PC-3 (cell line): ENCODE measurements around the gene MIOX. TPM values are rescaled to one million over a fixed set of nuclear protein-coding genes. Genes with fewer than 3 reads are reported as not detected.
A peak's percentile ranks its signal among the peaks of the same experiment; 100 is the strongest.
"Not testable (repeated sequence)": the region's sequence is repeated elsewhere in the genome, so short reads cannot be mapped to it uniquely, and the experiment has no call there.

Experiments used
- ATAC-seq: fragments of 200-7000 bp; cut with Tn5 transposase; 2 replicates; pipeline ENCODE4 v1.9.1; 2020; ENCODE audit warnings: mild to moderate bottlenecking, moderate library complexity
- BruUV-seq: library from RNA; stranded (reverse); fragments of 400-500 nt; replicated peaks from 2 replicates; lab custom pipeline; 2021; lab: Mats Ljungman, UMichigan
- CTCF ChIA-PET: fragments of 300-600 bp; sonication (Branson Sonifier 250); formaldehyde crosslinking; loops from one replicate; lab custom pipeline; 2022; ENCODE audit warnings: antibody characterized with exemption; lab: Charles Lee
- POLR2A ChIA-PET: fragments of 300-600 bp; sonication (Branson Sonifier 250); formaldehyde crosslinking; loops from one replicate; lab custom pipeline; 2022; ENCODE audit warnings: antibody characterized with exemption; ENCODE audit not compliant: unreplicated experiment; lab: Charles Lee
- DNase-seq: peaks from one replicate; pipeline ENCODE4 v3.0.0-alpha.2; 2015
- H2AFZ ChIP-seq: fragments of 300-600 bp; sonication (generic); 2 replicates; pipeline ENCODE4 v1.6.0; 2016; ENCODE audit warnings: antibody characterized with exemption, low read length
- H3F3A ChIP-seq: fragments of 300-600 bp; sonication (generic); one replicate; pipeline ENCODE4 v1.6.0; 2017; ENCODE audit warnings: antibody characterized with exemption, low read length, control low read depth, mild to moderate bottlenecking; ENCODE audit not compliant: unreplicated experiment
- H3K27ac ChIP-seq: fragments of 300-600 bp; sonication (generic); 2 replicates; pipeline ENCODE4 v1.5.1; 2016; ENCODE audit warnings: mild to moderate bottlenecking, low read length
- H3K27me3 ChIP-seq: fragments of 300-600 bp; sonication (generic); 2 replicates; pipeline ENCODE4 v1.6.1; 2016; ENCODE audit warnings: low read length, mixed read lengths
- H3K36me3 ChIP-seq: fragments of 300-600 bp; sonication (generic); 2 replicates; pipeline ENCODE4 v1.6.1; 2016; ENCODE audit warnings: low read depth, mixed run types, low read length, mixed read lengths
- H3K4me1 ChIP-seq: fragments of 300-600 bp; sonication (generic); 2 replicates; pipeline ENCODE4 v1.5.1; 2016; ENCODE audit warnings: low read length; ENCODE audit not compliant: insufficient read depth
- H3K4me2 ChIP-seq: fragments of 300-600 bp; sonication (generic); 2 replicates; pipeline ENCODE4 v1.6.0; 2016; ENCODE audit warnings: low read length
- H3K4me3 ChIP-seq: fragments of 300-600 bp; sonication (generic); 2 replicates; pipeline ENCODE4 v1.5.1; 2016; ENCODE audit warnings: mild to moderate bottlenecking, low read length, mixed read lengths
- H3K79me2 ChIP-seq: fragments of 300-600 bp; sonication (generic); 2 replicates; pipeline ENCODE4 v1.6.1; 2017; ENCODE audit warnings: low read length, mixed read lengths
- H3K9ac ChIP-seq: fragments of 300-600 bp; sonication (generic); 2 replicates; pipeline ENCODE4 v1.6.0; 2016; ENCODE audit warnings: mild to moderate bottlenecking, low read length
- H3K9me2 ChIP-seq: fragments of 300-600 bp; sonication (generic); replicated peaks from 2 replicates; pipeline ENCODE4 v1.6.1; 2016; ENCODE audit warnings: mixed run types, low read length, mixed read lengths
- H3K9me3 ChIP-seq: fragments of 300-600 bp; sonication (generic); 2 replicates; pipeline ENCODE4 v1.6.1; 2016; ENCODE audit warnings: low read length, mixed read lengths
- H4K20me1 ChIP-seq: fragments of 300-600 bp; sonication (generic); 2 replicates; pipeline ENCODE4 v1.6.1; 2016; ENCODE audit warnings: low read length, mixed read lengths
- CTCF ChIP-seq: fragments of 300-600 bp; sonication (generic); conservative IDR thresholded peaks from 2 replicates; pipeline ENCODE4 v1.5.1; 2017; ENCODE audit warnings: antibody characterized with exemption, low read depth, mild to moderate bottlenecking, low read length
- EZH2 ChIP-seq: fragments of 300-600 bp; sonication (generic); IDR thresholded peaks from one replicate; pipeline ENCODE4 v1.6.1; 2017; ENCODE audit warnings: antibody characterized with exemption, mild to moderate bottlenecking, low read length; ENCODE audit not compliant: unreplicated experiment
- EZH2phosphoT487 ChIP-seq: fragments of 300-600 bp; sonication (generic); IDR thresholded peaks from 2 replicates; pipeline ENCODE4 v1.6.1; 2018; ENCODE audit warnings: mild to moderate bottlenecking, antibody characterized with exemption, low read length, borderline replicate concordance
- intact Hi-C: fragments of 100-400 bp; cut with micrococcal nuclease; formaldehyde crosslinking; loops from 2 replicates; pipeline ENCODE4 v1.9.0; 2023
- total RNA-seq: library from RNA; depleted of rRNA; stranded (reverse); fragments of >200 nt; gene quantifications from 2 replicates; pipeline ENCODE4 v1.2.3, GENCODE V29; 2014

MIOX gene
- total RNA-seq, 1 experiment from 2014 or later = not detected

- Histone ChIP-seq H3K79me2 (no peaks in the 10 kb centered on the region), H3F3A (no peaks in the 10 kb centered on the region), H3K36me3 (no peaks in the 10 kb centered on the region), H3K4me3 (peak overlapping the region; percentile 78), H3K27me3 (no peaks in the 10 kb centered on the region), H3K9ac (peak overlapping the region; percentile 90), H3K9me2 (no peaks in the 10 kb centered on the region), H3K27ac (peak overlapping the region; percentile 20; the same call in 1 of the 2 replicates), H4K20me1 (no peaks in the 10 kb centered on the region), H3K4me1 (peaks cover 10% of the 10 kb centered on the region; the same call in 1 of the 2 replicates), H2AFZ (peak overlapping the region; percentile 81; the same call in 1 of the 2 replicates), H3K4me2 (peak overlapping the region; percentile 100), H3K9me3 (no peaks in the 10 kb centered on the region)
- TF ChIP-seq EZH2phosphoT487 (no peak), EZH2 (no peak), CTCF (no peak)
- CTCF ChIA-PET = interaction anchor here (0.6 kb wide), 1 partner anchor 88 kb away, joined by 15 read pairs; no protein-coding TSS in a partner anchor
- peak; percentile 43 for DNase-seq
- POLR2A ChIA-PET = no interaction called here
- intact Hi-C loops = loop anchor here (2.0 kb wide), 1 partner anchor 51 kb away; the partner anchor contains the start of gene CHKB
- peak; percentile 43 for ATAC-seq
- no TSS peak for BruUV-seq
These were observed 45.5 kb downstream of the MIOX start for GRCh38 chr22:50531962-50532674.

- ChIA-PET POLR2A (no interaction called here), CTCF (no interaction called here)
- H3K27ac ChIP-seq = no peak overlapping the region
- ATAC-seq = no peak
- no peaks in the 10 kb centered on the region for H3K79me2 ChIP-seq
- H3K27me3 ChIP-seq = no peaks in the 10 kb centered on the region
- no peak overlapping the region for H3K9ac ChIP-seq
- DNase-seq = no peak
- peaks cover 10% of the 10 kb centered on the region; the same call in 1 of the 2 replicates for H3K4me1 ChIP-seq
- H3K4me3 ChIP-seq = no peak overlapping the region; the same call in 1 of the 2 replicates
- no peak for TF ChIP-seq EZH2
- TF ChIP-seq EZH2phosphoT487 = no peak
- no peak for TF ChIP-seq CTCF
- no peaks in the 10 kb centered on the region for H3K36me3 ChIP-seq
- no TSS peak for BruUV-seq
- no peaks in the 10 kb centered on the region for H3K9me2 ChIP-seq
- intact Hi-C loops = loop anchor here (2.0 kb wide), 1 partner anchor 50 kb away; the partner anchor contains the start of gene CHKB
- no peaks in the 10 kb centered on the region for H4K20me1 ChIP-seq
- H3K9me3 ChIP-seq = no peaks in the 10 kb centered on the region
- no peak overlapping the region for H2AFZ ChIP-seq
- no peaks in the 10 kb centered on the region for H3F3A ChIP-seq
- peak overlapping the region; percentile 100; the same call in 1 of the 2 replicates for H3K4me2 ChIP-seq
These were observed 46.5 kb downstream of the MIOX start for GRCh38 chr22:50532824-50533796.

- H3K27me3 ChIP-seq, H2AFZ ChIP-seq, ATAC-seq, H3K79me2 ChIP-seq, DNase-seq, H3K36me3 ChIP-seq, H3F3A ChIP-seq, CTCF ChIA-PET, H3K27ac ChIP-seq, H3K9ac ChIP-seq, BruUV-seq, H3K9me3 ChIP-seq, POLR2A ChIA-PET, H3K4me2 ChIP-seq, H3K4me3 ChIP-seq, H4K20me1 ChIP-seq, H3K9me2 ChIP-seq: not testable (repeated sequence)
- peaks cover 12% of the 10 kb centered on the region for H3K4me1 ChIP-seq
- intact Hi-C loops = loop anchor here (2.0 kb wide), 1 partner anchor 49 kb away; the partner anchor contains the start of gene CHKB
These were observed 47.4 kb downstream of the MIOX start for GRCh38 chr22:50533856-50534711.
